H1 (cell line): ENCODE measurements around the gene AP3S1. TPM values are rescaled to one million over a fixed set of nuclear protein-coding genes. Genes with fewer than 3 reads are reported as not detected.
A peak's percentile ranks its signal among the peaks of the same experiment; 100 is the strongest.

Source experiments
- BCL11A ChIP-seq, 2 experiments: IDR thresholded peaks; one replicate each; pipeline ENCODE4 v1.6.1; 2011; ENCODE audit warnings: low read depth in 2 of 2, low read length in 2 of 2, mild to moderate bottlenecking in 2 of 2
- CBX8 ChIP-seq: fragments of 300-800, 300-1000 bp; sonication (generic); IDR thresholded peaks from 2 replicates; pipeline ENCODE4 v1.7.1; 2016; ENCODE audit warnings: low read depth, low read length, borderline replicate concordance
- CHD2 ChIP-seq: IDR thresholded peaks from 2 replicates; pipeline ENCODE4 v1.6.1; 2012; ENCODE audit warnings: low read length, improper control_type of control experiment
- EZH2 ChIP-seq: fragments of 200-600 bp; sonication (generic); IDR thresholded peaks from 2 replicates; pipeline ENCODE4 v1.7.1; 2012; ENCODE audit warnings: low read depth, mild to moderate bottlenecking, moderate library complexity, low read length, inconsistent platforms; ENCODE audit not compliant: severe bottlenecking
- KDM4A ChIP-seq: IDR thresholded peaks from one replicate; pipeline ENCODE4 v1.7.1; 2012; ENCODE audit warnings: low read depth, mild to moderate bottlenecking, moderate library complexity, low read length, inconsistent platforms; ENCODE audit not compliant: severe bottlenecking
- RBBP5 ChIP-seq: IDR thresholded peaks from 2 replicates; pipeline ENCODE4 v1.7.1; 2012; ENCODE audit warnings: low read depth, mild to moderate bottlenecking, inconsistent platforms, low read length, moderate library complexity, borderline replicate concordance
- SUZ12 ChIP-seq: fragments of 200-600 bp; sonication (generic); IDR thresholded peaks from 2 replicates; pipeline ENCODE4 v1.6.1; 2012; ENCODE audit warnings: mild to moderate bottlenecking, inconsistent platforms, low read length, moderate library complexity, mixed read lengths
- TEAD4 ChIP-seq: IDR thresholded peaks from 2 replicates; pipeline ENCODE4 v1.6.1; 2012; ENCODE audit warnings: low read depth, low read length, inconsistent platforms, mixed read lengths
- polyA plus RNA-seq, 7 experiments: library from polyadenylated mRNA; depleted of rRNA in 3 of 7; stranded (reverse) in 5 of 7; unstranded in 2 of 7; fragments of >200 nt in 5 of 7; fragments of 200-250 nt in 2 of 7; gene quantifications; 1 replicate in 5 of 7; 2 replicates in 1 of 7; 4 replicates in 1 of 7; pipeline versions ENCODE4 v1.2.1 to v1.2.3, GENCODE V29; 2011 to 2013; ENCODE audit warnings: missing spikeins in 2 of 7, mixed read lengths in 2 of 7
- total RNA-seq: library from RNA; stranded (reverse); fragmentation: NEBNext Ultra II Directional; extraction: Animal tissue kit (Norgen Biotek cat#: 25700); gene quantifications from 2 replicates; pipeline ENCODE4 v1.2.1, GENCODE V29; 2021
- TF ChIP-seq, protein P1 (sequence below): IDR thresholded peaks from 2 replicates; pipeline ENCODE4 v1.6.1; 2012; ENCODE audit warnings: inconsistent platforms

The AP3S1 gene
- total and polyA plus RNA-seq, 2 of the 8 experiments (the other 6 are each of a cell fraction or from before 2014, with no cell fraction given), result 26.6 to 72.7 TPM

DNA sequence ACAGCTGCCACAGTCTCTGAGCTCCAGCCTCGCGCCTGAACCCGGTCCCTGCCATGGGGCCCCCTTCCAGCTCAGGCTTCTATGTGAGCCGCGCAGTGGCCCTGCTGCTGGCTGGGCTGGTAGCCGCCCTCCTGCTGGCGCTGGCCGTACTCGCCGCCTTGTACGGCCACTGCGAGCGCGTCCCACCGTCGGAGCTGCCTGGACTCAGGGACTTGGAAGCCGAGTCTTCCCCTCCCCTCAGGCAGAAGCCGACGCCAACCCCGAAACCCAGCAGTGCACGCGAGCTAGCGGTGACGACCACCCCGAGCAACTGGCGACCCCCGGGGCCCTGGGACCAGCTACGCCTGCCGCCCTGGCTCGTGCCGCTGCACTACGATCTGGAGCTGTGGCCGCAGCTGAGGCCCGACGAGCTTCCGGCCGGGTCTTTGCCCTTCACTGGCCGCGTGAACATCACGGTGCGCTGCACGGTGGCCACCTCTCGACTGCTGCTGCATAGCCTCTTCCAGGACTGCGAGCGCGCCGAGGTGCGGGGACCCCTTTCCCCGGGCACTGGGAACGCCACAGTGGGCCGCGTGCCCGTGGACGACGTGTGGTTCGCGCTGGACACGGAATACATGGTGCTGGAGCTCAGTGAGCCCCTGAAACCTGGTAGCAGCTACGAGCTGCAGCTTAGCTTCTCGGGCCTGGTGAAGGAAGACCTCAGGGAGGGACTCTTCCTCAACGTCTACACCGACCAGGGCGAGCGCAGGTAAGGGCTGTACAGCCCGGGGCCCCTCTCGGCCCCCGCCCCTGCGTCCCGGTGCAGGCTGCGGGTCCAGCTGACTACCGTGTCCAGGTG is 121.0 kb downstream of the AP3S1 start (continued):
- no peak for TF ChIP-seq TEAD4
- TF ChIP-seq SUZ12, result peak; percentile 70; the same call in 1 of the 2 replicates
- no peak for TF ChIP-seq BCL11A (IDR thresholded peaks at IDR 0.05; ENCODE audit: low read depth in 2 of 2, low read length in 2 of 2)
- TF ChIP-seq CHD2, result no peak
- TF ChIP-seq KDM4A, result peak; percentile 78
- TF ChIP-seq RBBP5, result 0 out of 2 replicates have a peak, but pooled peaks have one; percentile 25
- TF ChIP-seq, protein P1, sequence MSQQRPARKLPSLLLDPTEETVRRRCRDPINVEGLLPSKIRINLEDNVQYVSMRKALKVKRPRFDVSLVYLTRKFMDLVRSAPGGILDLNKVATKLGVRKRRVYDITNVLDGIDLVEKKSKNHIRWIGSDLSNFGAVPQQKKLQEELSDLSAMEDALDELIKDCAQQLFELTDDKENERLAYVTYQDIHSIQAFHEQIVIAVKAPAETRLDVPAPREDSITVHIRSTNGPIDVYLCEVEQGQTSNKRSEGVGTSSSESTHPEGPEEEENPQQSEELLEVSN, result peak; percentile 68
- TF ChIP-seq CBX8, result no peak
- peak; percentile 63 for TF ChIP-seq EZH2
